Limb (tissue), 2 donors: Measurements from ENCODE around the gene AARS1.
"Not testable (repeated sequence)": the region's sequence is repeated elsewhere in the genome, so short reads cannot be mapped to it uniquely, and the experiment has no call there.

Source experiments
- DNase-seq, 2 donors: peaks; one replicate each; pipeline ENCODE4 v3.0.0-alpha.2; 2016; ENCODE audit errors: extremely low spot score in 2 of 2

AARS1 gene

DNA sequence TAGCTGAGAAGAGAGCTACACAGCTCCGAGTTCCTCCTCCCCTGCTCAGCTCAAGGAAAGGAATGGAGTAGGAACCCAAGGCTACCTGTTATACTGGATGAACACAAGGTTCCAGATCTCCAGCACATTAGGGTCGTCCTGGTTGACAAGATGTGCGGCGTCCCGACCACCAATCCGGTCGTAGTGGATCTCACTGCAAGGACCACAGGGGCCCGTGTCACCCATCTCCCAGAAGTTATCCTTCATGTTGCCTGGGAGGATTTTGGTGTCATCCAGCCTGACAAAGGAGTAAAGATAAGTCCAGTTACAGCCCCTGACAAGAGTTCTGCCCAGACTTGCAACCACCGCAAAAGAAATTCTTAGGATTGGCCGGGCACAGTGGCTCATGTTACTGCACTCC, 17.6 kb downstream of the AARS1 start:
- DNase-seq = no peak

DNA sequence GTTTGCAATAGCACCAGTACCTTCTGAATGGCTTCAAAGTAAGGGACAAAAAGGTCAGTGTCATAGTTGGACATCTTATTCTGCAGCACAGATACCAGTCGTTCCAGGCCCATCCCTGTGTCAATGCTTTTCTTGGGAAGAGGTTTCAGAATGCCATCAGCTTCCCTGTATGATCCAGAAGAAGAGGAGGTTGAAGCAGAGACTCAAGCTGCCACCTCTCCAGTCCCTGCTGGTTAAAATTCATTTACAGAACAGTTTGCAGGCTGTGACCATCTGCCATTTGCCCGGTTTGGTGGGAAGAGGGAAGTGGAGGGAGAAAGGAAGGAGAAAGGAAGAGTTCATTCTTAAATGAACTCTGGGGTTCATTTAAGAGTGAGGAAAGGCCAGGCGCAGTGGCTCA, 19.1 kb downstream of the AARS1 start:
- no peak for DNase-seq

DNA sequence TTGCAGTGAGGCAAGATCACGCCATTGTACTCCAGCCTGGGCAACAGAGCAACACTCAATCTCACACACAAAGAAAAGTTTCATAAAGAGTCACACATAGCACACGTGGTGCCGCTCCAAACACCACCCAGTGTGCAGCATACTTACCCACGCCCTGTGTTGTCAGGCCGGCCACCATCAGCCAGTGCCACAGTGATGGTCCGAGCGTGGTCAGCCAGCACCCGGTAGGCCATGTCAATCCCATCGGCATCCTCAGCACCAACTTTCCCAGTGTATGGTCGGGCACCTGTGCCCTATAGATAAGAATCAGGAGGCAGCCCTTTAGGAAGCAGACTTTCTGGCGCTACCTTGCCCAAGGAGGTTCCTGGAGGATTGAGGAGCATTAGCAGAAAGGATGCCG, 19.8 kb downstream of the AARS1 start:
- DNase-seq = no peak

- not testable (repeated sequence) for DNase-seq
Observed at GRCh38 chr16:70267922-70268321, 21.4 kb downstream of the AARS1 start.

GRCh38 chr16:70267516-70267915, 21.8 kb downstream of the AARS1 start:
- DNase-seq = no peak

DNA sequence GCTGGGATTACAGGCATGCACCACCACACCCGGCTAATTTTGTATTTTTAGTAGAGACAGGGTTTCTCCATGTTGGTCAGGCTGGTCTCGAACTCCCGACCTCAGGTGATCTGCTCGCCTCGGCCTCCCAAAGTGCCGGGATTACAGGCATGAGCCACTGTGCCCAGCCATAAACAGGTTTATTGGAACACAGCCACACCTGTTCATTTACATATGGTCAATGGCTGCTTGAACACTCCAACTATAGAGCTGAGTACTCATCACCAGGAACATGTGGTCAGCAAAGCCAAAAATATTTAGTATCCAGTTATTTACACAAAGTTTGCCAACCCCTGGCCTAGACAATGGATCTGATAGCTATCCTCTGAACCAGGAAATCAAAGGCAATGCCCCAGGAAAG, 29.4 kb downstream of the AARS1 start:
- DNase-seq = not testable (repeated sequence)

DNA sequence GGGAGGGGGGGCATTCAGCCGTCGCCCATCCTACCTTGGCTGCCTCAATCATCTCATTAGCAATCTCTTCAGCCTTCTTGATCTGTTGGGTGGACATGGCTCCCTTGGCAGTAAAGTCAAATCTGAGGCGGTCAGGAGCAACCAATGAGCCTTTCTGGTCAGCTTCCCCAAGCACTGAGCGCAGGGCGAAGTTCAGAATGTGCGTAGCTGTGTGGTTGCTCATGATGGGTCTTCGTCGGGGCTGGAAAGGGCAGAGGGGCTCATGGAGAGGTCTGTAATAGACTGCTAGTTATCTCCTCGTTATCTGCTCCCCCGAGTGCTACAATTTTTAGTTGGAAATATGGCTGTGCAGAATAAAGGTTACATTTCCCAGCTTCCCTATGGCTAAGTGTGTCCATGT, 30.4 kb downstream of the AARS1 start:
- no peak for DNase-seq

- no peak for DNase-seq
Observed at GRCh38 chr16:70258065-70258464, 31.2 kb downstream of the AARS1 start.

GRCh38 chr16:70257391-70257790, 31.9 kb downstream of the AARS1 start:
- no peak for DNase-seq

DNA sequence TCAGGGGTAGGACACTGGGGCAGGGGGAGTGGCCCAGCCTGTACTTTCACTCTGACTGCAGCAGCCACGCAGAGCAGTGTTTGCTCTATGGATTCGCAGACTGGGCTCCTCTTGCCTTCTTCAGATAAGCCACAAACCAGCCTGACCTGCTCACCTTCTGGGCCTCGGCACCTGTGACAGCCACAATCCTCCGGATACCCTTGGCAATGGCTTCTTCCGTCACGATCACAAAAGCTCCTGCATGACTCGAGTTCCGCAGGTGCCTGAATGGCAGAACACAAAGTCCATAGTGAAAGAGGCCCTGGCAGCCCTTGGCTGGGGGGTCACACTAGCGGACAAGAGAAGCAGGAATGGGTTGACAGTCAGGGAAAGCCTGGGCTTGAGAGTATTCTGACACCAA, 33.7 kb downstream of the AARS1 start:
- DNase-seq = no peak

GRCh38 chr16:70254965-70255286, 34.4 kb downstream of the AARS1 start:
- DNase-seq = no peak

DNA sequence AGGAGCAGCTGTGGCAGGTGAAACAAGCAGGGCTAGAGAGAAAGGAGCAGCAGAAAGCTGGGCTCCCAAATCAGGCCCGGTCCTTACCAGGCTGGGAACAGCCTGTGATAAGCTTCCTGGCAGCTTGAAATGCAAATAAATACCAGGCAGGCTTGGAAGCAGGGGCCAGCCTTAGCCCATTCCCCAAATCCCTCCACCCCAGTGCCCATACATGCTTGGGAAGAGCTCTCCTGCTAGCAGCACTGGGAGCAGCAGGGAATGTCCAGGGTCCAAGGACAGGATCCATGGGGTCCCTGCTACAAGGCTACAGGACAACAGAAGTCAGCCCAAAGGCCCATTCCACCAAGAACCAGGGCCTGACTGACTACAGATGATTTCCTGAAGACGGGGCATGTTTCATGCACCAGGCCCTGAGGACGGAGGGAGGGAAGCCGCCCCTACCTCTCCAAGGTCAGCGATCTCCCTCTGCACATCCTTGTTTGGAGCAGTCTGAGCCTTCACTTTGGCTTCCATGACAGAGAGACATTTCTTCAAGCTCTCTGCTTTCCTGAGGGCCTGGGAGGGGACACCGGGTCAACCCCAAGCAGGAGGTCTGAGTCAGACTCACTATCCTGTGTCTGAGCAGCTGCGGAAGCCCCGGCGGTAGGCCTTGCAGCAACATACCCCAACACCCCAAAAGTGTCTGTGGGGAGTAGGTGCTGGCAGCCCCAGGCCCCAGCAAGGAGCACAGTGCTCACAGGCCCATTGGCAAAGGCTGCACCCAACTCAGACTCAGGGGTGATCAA, 34.9 kb downstream of the AARS1 start:
- DNase-seq = no peak

- DNase-seq = no peak
Observed at GRCh38 chr16:70253291-70254106, 35.8 kb downstream of the AARS1 start.

GRCh38 chr16:70252355-70252988, 36.8 kb downstream of the AARS1 start:
- no peak for DNase-seq

DNA sequence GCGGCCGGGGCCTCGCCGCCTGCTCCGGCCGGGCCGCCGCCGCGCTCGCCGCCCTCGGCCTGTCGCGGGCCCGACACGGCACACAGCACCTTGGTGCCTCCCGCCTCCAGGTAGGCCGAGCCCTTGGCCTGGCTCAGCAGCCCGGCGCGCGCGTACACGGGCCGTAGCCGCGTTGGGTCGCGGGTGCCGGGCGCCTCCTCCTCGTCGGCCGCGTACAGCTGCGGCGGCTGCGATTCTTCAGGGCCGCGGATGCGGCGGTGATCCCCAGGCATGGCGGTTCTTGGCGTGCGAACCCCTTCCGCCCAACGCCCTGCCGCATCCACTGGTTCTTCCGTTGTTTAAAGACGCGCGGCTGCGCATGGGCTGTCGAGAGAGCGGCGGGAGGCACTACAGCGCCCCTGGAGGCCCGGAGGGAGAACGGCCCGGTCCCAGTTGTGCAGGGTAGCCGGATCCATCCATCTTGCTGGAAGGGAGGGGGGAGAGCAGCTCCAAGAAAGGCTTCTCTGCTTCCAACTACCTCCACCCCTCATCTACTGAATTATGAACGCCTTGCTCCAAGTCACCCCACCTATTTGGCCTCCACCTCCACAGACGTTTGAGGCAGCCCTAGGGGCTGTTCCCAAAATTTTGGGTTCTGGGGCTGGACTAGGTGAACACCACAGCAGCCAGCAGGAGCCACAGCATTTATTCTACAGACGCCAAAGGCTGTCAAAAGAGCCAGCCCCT, 37.5 kb downstream of the AARS1 start, which contains the start of gene EXOSC6:
Gene EXOSC6, minus strand, starts transcription at position 312 of the 726 bp plus-strand sequence. Its CDS starts 40 bp downstream, at position 272.
- DNase-seq = peak; percentile 94

DNA sequence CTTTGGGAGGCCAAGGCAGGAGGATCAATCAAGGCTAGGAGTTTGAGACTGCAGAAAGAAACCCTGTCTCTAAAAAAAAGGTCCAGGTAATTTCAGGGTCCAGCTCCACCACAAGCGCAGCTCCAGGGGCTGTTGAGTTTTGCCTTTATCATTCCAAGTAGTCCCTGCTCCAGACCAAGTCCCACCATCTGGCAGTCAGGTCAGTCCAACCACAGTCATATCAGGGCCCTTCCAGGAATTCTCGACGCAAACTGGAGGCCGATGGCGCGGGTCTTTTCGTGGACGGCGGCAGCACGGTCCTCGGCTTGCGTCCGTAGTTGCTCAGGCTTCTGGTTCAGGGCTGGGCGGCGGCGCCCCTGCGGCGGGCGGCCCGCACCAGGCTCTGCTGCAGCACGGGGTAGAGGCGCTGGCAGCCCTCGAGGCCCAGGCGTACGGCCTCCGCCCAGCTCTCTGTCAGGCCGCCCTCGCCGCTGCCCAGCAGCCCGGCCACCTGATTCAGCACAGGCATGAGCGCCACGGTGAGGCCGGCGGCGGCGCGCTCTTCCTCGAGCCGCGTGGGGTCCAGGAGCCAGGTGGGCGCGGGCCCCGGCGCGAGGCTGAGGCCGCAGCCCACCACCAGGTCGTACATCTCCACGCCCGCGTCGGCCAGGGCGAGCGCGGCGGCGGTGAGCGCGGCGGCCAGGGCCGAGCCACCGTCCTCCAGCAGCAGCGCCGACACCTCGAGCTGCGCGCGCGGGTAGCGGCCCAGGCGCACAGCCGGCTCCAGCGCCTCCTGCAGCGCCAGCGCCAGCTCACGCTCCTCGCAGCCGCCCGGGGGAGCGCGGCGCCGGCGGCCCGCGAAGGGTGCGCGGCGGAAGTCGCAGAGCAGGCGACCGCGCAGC, 38.3 kb downstream of the AARS1 start:
- DNase-seq = peak; percentile 6 to 64

GRCh38 chr16:70249697-70250096, 39.6 kb downstream of the AARS1 start:
- not testable (repeated sequence) for DNase-seq

GRCh38 chr16:70238773-70239172, 50.5 kb downstream of the AARS1 start:
- not testable (repeated sequence) for DNase-seq

DNA sequence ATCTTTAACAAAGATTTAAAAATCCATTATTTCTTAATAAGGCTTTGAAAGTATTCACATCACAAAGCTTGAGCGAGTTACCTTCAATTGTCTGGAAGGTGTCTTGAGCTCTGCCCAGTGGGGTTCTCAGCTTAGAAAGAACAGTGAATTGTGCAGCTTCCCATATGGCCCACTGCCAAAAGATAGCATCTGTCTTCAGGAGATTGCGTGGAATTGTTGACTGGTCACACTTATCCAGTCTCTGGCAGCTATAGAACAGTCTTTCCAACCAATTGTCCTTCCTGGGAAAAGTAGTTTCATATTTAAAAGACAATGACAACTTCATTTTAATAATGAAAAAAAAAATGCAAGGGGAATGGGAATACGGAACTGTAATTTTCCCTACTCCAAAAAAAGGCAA, 57.5 kb downstream of the AARS1 start:
- not testable (repeated sequence) for DNase-seq

DNA sequence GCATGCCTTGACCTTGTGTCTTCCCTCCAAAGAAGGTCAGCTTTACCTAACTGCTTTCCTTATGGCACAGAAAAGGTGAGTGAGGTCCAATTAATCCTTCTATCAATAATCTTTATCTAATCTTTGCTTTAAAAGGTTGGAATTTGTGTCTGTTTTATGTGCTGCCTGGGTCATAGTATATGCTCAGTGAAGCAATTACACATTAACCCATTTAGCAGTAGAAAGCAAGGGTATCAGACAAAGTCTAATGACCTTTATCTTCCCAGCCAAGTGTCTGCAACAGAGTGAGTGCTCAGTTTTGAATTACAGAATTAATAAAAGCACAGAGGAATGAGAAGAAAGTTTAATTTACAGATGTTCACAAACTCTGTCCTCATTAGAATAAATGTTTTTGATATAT, 63.3 kb downstream of the AARS1 start:
- not testable (repeated sequence) for DNase-seq

GRCh38 chr16:70225430-70225829, 63.9 kb downstream of the AARS1 start:
- DNase-seq = not testable (repeated sequence)
